CD4-positive, alpha-beta memory T cell (primary cell): Measurements from ENCODE around the gene OGFR. TPM values are rescaled to one million over a fixed set of nuclear protein-coding genes. Genes with fewer than 3 reads are reported as not detected.

ENCODE experiments used
- CTCF ChIA-PET: fragments of 350-600 bp; sonication (Branson Sonifier 250); formaldehyde crosslinking; loops from one replicate; lab custom pipeline; 2021; ENCODE audit warnings: inconsistent platforms; ENCODE audit not compliant: partially characterized antibody; lab: Charles Lee
- POLR2A ChIA-PET: fragments of 350-600 bp; sonication (Branson Sonifier 250); formaldehyde crosslinking; loops from one replicate; lab custom pipeline; 2021; ENCODE audit not compliant: partially characterized antibody; lab: Charles Lee
- DNase-seq, 5 donors: peaks; one replicate each; pipeline versions ENCODE4 v3.0.0 to v3.0.0-alpha.2; 2020 to 2022; ENCODE audit warnings: mixed read lengths in 1 of 5
- H3K27ac ChIP-seq: one replicate; pipeline ENCODE4 v1.7.0; 2013; ENCODE audit warnings: low read depth, low read length
- H3K27me3 ChIP-seq: 2 replicates; pipeline ENCODE4 v1.7.0; 2013; ENCODE audit warnings: mild to moderate bottlenecking, low read length, moderate library complexity; ENCODE audit not compliant: insufficient read depth
- H3K36me3 ChIP-seq: 2 replicates; pipeline ENCODE4 v1.7.0; 2013; ENCODE audit warnings: mild to moderate bottlenecking, low read length, moderate library complexity; ENCODE audit not compliant: insufficient read depth
- H3K4me1 ChIP-seq: 2 replicates; pipeline ENCODE4 v1.7.0; 2013; ENCODE audit warnings: mild to moderate bottlenecking, low read length, moderate library complexity; ENCODE audit not compliant: insufficient read depth
- H3K4me3 ChIP-seq, 2 donors: one replicate each; pipeline ENCODE4 v1.7.0; 2013; ENCODE audit warnings: low read length in 2 of 2, mild to moderate bottlenecking in 1 of 2
- H3K9me3 ChIP-seq, 2 donors: one replicate each; pipeline ENCODE4 v1.7.0; 2013; ENCODE audit warnings: low read length in 2 of 2, control low read depth in 1 of 2; ENCODE audit not compliant: control insufficient read depth in 1 of 2
- H3K27ac Mint-ChIP-seq, 7 donors: one replicate each; pipeline ENCODE4 v1.8.0; 2020 to 2021; ENCODE audit warnings: mixed read lengths in 7 of 7, mild to moderate bottlenecking in 6 of 7, inconsistent platforms in 3 of 7, moderate library complexity in 3 of 7
- H3K27me3 Mint-ChIP-seq, 2 donors: one replicate each; pipeline ENCODE4 v1.8.0; 2020 to 2021; ENCODE audit warnings: mixed read lengths in 2 of 2
- H3K36me3 Mint-ChIP-seq, 2 donors: one replicate each; pipeline ENCODE4 v1.8.0; 2020 to 2021; ENCODE audit warnings: mixed read lengths in 2 of 2, inconsistent platforms in 1 of 2, mild to moderate bottlenecking in 1 of 2
- H3K4me1 Mint-ChIP-seq, 4 donors: one replicate each; pipeline ENCODE4 v1.8.0; 2020 to 2021; ENCODE audit warnings: mixed read lengths in 4 of 4, mild to moderate bottlenecking in 1 of 4
- H3K4me3 Mint-ChIP-seq, 8 donors: one replicate each; pipeline ENCODE4 v1.8.0; 2020 to 2021; ENCODE audit warnings: mixed read lengths in 8 of 8, mild to moderate bottlenecking in 7 of 8, moderate library complexity in 6 of 8, inconsistent platforms in 3 of 8
- H3K9me3 Mint-ChIP-seq, 8 donors: one replicate each; pipeline ENCODE4 v1.8.0; 2020 to 2021; ENCODE audit warnings: mixed read lengths in 8 of 8, mild to moderate bottlenecking in 5 of 8, inconsistent platforms in 3 of 8, moderate library complexity in 1 of 8
- intact Hi-C: fragments of 100-400 bp; cut with micrococcal nuclease; formaldehyde crosslinking; loops from one replicate; pipeline ENCODE4 v1.15.1; 2023
- polyA plus RNA-seq, 2 donors: library from polyadenylated mRNA; unstranded; fragments of 300-500 nt; fragmentation: Illumina TruSeq; gene quantifications; one replicate each; pipeline ENCODE4 v1.2.3, GENCODE V29; 2021
- total RNA-seq, 2 experiments: library from RNA; stranded (reverse); gene quantifications; one replicate each; pipeline ENCODE4 v1.2.3, GENCODE V29; 2021

Gene OGFR
- total and polyA plus RNA-seq, 4 experiments from 2014 or later, result 13.8 to 75.9 (median 69.4) TPM

GRCh38 chr20:62814060-62814708 is 9.5 kb downstream of the OGFR start:
- Mint-ChIP-seq H3K9me3 (no peaks in the 10 kb centered on the region), H3K4me3 (peak overlapping the region in 2 of 8 donors; percentile 10 to 25), H3K27me3 (peaks cover 12% of the 10 kb centered on the region in 2 donors), H3K36me3 (peaks cover 0 to 16% of the 10 kb centered on the region in 2 donors), H3K4me1 (peaks cover 2 to 14% (median 9%) of the 10 kb centered on the region in 4 donors), H3K27ac (peak overlapping the region in 1 of 7 donors; percentile 40)
- intact Hi-C loops, result no loop called here
- peaks cover 17% of the 10 kb centered on the region for H3K27me3 ChIP-seq
- H3K4me1 ChIP-seq, result peaks cover 21% of the 10 kb centered on the region
- H3K9me3 ChIP-seq, result no peaks in the 10 kb centered on the region
- no peak overlapping the region for H3K4me3 ChIP-seq
- ChIA-PET POLR2A (interaction anchor here (1.1 to 2.2 kb wide), 3 partner anchors 9 to 21 kb away, joined by 3 to 11 read pairs (median 8); partner anchors contain the start of genes MRGBP and OGFR), CTCF (no interaction called here)
- H3K27ac ChIP-seq, result no peak overlapping the region
- H3K36me3 ChIP-seq, result peaks cover 26% of the 10 kb centered on the region
- DNase-seq, result no peak

GRCh38 chr20:62814709-62815065 is 10.1 kb downstream of the OGFR start:
- intact Hi-C loops, result no loop called here

DNA sequence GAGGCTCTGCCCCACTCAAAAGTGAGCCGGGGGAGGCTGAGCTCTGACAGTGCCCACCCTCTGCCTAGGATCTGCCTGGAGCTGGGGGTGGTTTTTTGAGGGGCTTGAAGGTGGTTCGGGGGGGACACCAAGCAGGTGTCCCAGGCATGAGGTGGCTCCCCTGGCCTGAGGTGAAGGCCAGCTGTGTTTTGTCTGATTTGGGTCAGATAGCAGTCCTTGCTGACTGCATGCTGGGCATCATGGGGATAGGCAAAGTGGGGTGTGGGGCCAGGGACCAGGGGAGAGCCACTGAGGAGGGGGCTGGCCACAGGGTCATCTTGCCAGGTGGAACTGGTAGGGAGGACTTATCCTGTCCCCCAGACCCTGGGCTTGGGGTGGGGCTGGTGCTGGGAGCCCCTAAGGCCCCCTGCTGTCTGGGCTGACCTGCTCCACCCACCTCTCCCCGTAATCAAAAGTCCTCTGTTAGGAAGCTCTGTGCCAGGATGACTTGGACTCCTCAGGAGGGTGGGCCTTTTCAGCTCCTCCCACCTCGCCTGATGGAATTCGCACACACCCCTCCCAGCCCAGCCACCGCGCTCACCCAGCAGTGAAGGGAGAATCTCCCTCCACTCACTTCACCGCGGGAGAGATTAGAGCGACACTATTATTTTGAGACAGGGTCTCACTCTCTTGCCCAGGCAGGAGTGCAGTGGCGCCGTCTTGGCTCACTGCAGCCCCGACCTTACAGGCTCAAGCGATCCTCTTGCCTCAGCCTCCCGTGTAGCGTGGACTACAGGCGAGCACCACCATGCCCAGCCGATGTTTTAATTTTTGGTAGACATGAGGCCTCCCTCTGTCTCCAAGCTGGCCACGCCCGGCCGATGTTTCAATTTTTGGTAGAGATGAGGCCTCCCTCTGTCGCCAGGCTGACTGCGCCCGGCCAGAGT is 10.7 kb downstream of the OGFR start:
- DNase-seq, result peak in 1 of 5 donors; percentile 0
- Mint-ChIP-seq H3K27ac (peak overlapping the region in 3 of 7 donors; percentile 4 to 68 (median 40)), H3K9me3 (no peaks in the 10 kb centered on the region), H3K36me3 (peaks cover 0 to 12% of the 10 kb centered on the region in 2 donors), H3K27me3 (peaks cover 12% of the 10 kb centered on the region in 2 donors), H3K4me3 (peak overlapping the region in 6 of 8 donors; percentile 35 to 80 (median 64)), H3K4me1 (peaks cover 2 to 14% (median 9%) of the 10 kb centered on the region in 4 donors)
- POLR2A ChIA-PET, result interaction anchor here (1.1 to 2.2 kb wide), 3 partner anchors 10 to 20 kb away, joined by 3 to 11 read pairs (median 8); partner anchors contain the start of genes MRGBP and OGFR
- Histone ChIP-seq H3K27ac (no peak overlapping the region), H3K27me3 (peaks cover 17% of the 10 kb centered on the region), H3K36me3 (peaks cover 15% of the 10 kb centered on the region), H3K9me3 (no peaks in the 10 kb centered on the region), H3K4me3 (no peak overlapping the region), H3K4me1 (peaks cover 21% of the 10 kb centered on the region)
- intact Hi-C loops, result no loop called here
- CTCF ChIA-PET, result no interaction called here

More at GRCh38 chr20:62814709-62815065, 10.1 kb downstream of the OGFR start:
- Mint-ChIP-seq H3K4me3 (peak overlapping the region in 2 of 8 donors; percentile 10 to 25), H3K9me3 (no peaks in the 10 kb centered on the region), H3K27me3 (peaks cover 12% of the 10 kb centered on the region in 2 donors), H3K4me1 (peaks cover 2 to 14% (median 9%) of the 10 kb centered on the region in 4 donors), H3K27ac (peak overlapping the region in 1 of 7 donors; percentile 40), H3K36me3 (peaks cover 0 to 16% of the 10 kb centered on the region in 2 donors)
- ChIA-PET CTCF (no interaction called here), POLR2A (interaction anchor here (1.1 to 2.2 kb wide), 3 partner anchors 9 to 20 kb away, joined by 3 to 11 read pairs (median 8); partner anchors contain the start of genes MRGBP and OGFR)
- H3K4me1 ChIP-seq, result peaks cover 21% of the 10 kb centered on the region
- peaks cover 21% of the 10 kb centered on the region for H3K36me3 ChIP-seq
- no peak overlapping the region for H3K27ac ChIP-seq
- no peaks in the 10 kb centered on the region for H3K9me3 ChIP-seq
- H3K27me3 ChIP-seq, result peaks cover 17% of the 10 kb centered on the region
- DNase-seq, result no peak
- no peak overlapping the region for H3K4me3 ChIP-seq

- Mint-ChIP-seq H3K9me3 (no peaks in the 10 kb centered on the region), H3K4me1 (peaks cover 2 to 14% (median 9%) of the 10 kb centered on the region in 4 donors), H3K36me3 (peaks cover 0 to 9% of the 10 kb centered on the region in 2 donors), H3K27ac (peak overlapping the region in 1 of 7 donors; percentile 68), H3K4me3 (peak overlapping the region in 7 of 8 donors; percentile 35 to 72 (median 69)), H3K27me3 (peaks cover 12% of the 10 kb centered on the region in 2 donors)
- intact Hi-C loops, result no loop called here
- DNase-seq, result peak in 2 of 5 donors; percentile 12 to 20
- Histone ChIP-seq H3K9me3 (no peaks in the 10 kb centered on the region), H3K36me3 (peaks cover 8% of the 10 kb centered on the region), H3K4me1 (peaks cover 21% of the 10 kb centered on the region), H3K27me3 (peaks cover 17% of the 10 kb centered on the region), H3K4me3 (no peak overlapping the region), H3K27ac (no peak overlapping the region)
- ChIA-PET POLR2A (interaction anchor here (2.2 kb wide), 1 partner anchor 11 kb away, joined by 11 read pairs; the partner anchor contains the start of gene OGFR), CTCF (no interaction called here)
These were observed 11.6 kb downstream of the OGFR start for GRCh38 chr20:62816031-62816883.

DNA sequence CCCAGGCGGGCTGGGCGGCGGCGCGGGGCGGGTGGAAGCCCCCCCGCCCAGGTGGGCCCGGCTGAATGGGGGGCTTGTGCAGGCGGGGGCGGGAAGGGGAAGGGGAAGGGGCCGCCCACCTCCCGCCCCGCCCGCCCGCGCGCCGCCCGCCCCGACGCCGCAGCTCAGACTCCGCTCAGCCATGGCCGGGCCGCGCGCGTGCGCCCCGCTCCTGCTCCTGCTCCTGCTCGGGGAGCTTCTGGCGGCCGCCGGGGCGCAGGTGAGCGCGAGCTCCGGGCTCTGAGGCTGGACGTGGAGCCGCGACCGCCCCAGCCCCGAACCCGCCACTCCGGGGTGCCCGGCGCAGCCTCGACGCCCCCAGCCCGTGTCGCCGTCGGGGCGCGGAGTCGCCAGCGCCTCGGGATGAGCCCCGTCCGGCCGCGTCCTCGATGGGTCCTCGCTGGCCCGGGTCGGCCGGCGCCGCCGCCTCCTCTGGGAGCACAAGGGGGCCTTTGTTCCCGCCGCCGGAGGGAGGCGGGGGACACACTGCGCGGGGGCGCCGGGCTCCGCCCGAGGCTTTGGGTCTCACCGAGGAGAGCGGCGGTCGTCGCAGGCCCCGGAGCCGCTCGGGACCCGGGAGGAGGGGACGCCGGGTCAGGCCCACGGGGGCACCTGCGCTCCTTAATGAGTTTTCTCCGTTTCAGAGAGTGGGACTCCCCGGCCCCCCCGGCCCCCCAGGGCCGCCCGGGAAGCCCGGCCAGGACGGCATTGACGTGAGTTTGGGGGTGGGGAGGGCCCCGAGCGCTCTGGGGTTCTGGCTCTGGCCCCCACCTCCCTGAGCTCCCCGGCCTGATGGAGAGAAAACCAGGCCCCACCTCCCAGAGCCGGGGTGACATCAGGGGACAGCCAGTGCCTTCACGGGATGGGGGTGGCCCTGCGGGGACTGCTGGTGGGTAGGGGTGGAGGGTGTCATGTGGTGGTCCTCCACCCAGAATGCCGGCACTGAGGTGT is 12.5 kb downstream of the OGFR start, which contains the start of gene COL9A3:
COL9A3 (plus strand) TSS at position 167 of the 990 bp plus-strand sequence; CDS start at position 182, 15 bp downstream.
- H3K9me3 ChIP-seq, result no peaks in the 10 kb centered on the region
- Mint-ChIP-seq H3K9me3 (no peaks in the 10 kb centered on the region), H3K4me1 (peaks cover 2 to 14% (median 9%) of the 10 kb centered on the region in 4 donors), H3K36me3 (peaks cover 0 to 4% of the 10 kb centered on the region in 2 donors), H3K27ac (peak within 1 kb of the TSS in 1 of 7 donors; percentile 68), H3K4me3 (peak within 1 kb of the TSS in 7 of 8 donors; percentile 35 to 72 (median 69)), H3K27me3 (peaks cover 12% of the 10 kb centered on the region in 2 donors)
- intact Hi-C loops, result no loop called here
- H3K4me3 ChIP-seq, result no peak within 1 kb of the TSS
- H3K4me1 ChIP-seq, result peaks cover 21% of the 10 kb centered on the region
- peak in 1 of 5 donors; percentile 35 for DNase-seq
- ChIA-PET POLR2A (no interaction called here), CTCF (no interaction called here)
- H3K27me3 ChIP-seq, result peaks cover 17% of the 10 kb centered on the region
- H3K27ac ChIP-seq, result no peak within 1 kb of the TSS
- peaks cover 4% of the 10 kb centered on the region for H3K36me3 ChIP-seq
